ENCODE results near the gene CHTOP.
"Not testable (repeated sequence)": the region's sequence is repeated elsewhere in the genome, so short reads cannot be mapped to it uniquely, and the experiment has no call there.

Gene CHTOP

GRCh38 chr1:153659175-153659534 lies 25.3 kb downstream of the CHTOP start:
- no peak for DNase-seq (ENCODE audit: low read depth in 3 of 3)

DNA sequence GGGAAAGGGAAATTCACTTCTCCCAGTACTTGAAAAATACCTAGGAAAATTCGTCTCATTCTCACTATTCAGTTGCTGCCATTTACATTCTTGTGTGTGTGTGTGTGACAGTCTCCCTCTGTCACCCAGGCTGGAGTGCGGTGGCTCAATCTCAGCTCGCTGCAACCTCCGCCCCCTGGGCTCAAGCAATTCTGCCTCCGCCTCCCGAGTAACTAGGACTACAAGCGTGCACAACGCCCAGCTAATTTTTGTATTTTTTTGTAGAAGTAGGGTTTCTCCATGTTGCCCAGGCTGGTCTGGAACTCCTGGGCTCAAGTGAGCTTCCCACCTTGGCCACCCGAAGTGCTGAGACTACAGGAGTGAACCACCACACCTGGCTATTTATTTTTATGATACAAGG lies 25.8 kb downstream of the CHTOP start:
- no peak for DNase-seq (ENCODE audit: low read depth in 3 of 3)

DNA sequence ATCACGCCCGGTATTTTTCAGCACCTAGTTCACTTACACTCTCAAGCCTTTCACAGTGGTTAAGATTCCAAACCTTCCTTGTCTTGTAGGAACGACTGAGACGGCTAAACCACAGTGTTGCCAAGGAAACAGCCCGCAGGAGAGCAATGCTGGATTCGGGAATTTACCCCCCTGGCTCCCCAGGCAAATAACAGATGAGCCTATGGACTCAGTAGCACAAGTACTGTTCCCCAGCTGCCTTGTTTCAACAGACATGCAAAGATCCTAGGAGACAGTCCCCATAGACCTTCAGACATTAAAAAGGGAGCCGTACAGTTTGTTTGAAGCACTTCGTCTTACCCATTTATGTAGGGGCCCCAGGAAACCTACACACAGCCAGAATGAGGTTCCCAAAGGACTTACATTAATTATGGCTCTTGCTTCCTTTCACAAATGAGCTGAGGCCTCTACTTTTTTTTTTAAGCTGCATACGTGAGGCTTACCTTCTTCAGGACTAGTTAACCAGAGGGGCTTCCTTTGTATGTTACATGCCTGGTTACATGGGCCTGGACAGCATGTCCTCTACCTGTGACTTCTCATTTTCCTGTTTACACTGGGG lies 27.3 kb downstream of the CHTOP start:
- DNase-seq (ENCODE audit: low read depth in 3 of 3), result no peak

DNA sequence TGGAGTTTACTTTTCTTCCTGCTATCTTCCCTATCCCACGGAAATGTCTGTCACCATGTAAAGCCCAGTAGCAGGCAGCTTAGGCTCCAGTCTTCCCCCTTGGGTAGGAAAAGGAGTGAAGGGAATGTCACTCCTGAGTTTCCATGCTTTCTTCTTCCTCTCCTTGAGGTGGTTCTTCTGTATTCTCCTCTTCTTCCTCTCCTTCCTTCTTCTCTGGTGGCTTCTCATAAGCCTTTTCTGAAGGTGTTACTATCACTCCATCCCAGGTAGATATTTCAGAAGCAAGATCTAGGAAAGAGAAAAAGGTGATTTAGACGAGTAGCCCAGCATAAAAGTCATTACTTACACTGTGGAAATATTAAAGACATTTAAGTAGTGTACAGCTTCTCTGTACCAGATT lies 28.4 kb downstream of the CHTOP start:
- no peak for DNase-seq (ENCODE audit: low read depth in 3 of 3)

DNA sequence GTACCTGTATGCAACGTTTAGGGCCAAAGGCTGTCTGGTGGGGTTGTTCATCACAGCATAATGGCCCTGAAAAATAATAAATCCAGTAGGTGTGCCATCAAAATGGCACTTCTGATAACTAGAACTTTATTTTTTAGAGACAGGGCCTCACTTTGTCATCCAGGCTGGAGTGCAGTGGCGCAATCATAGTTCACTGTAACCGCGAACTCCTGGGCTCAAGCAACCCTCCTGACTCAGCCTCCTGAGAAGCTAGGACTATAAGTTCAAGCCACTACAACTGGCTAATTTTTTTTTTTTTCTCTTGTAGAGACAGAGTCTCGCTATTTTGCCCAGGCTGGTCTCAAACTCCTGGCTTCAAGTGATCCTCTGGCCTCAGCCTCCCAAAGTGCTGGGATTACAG lies 29.3 kb downstream of the CHTOP start:
- no peak for DNase-seq (ENCODE audit: low read depth in 3 of 3)

DNA sequence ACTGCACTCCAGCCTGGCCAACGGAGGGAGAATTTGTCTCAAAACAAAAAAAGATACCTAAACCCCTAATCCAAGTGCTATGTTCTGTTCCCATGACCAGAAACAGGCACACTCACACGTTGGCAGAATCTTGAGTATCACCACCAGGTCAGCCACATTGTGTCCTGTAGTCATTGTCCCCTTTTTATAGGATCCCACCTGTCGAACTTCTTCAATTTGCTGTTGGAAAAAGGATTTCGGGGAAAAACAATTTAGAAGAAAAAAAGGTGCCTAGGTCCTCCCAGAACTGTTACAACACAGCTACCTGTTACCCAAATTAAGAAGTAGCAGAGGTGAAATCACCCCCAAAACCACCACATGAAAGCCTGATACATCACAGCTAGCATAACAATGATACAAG lies 33.6 kb downstream of the CHTOP start:
- DNase-seq (ENCODE audit: low read depth in 3 of 3), result no peak

DNA sequence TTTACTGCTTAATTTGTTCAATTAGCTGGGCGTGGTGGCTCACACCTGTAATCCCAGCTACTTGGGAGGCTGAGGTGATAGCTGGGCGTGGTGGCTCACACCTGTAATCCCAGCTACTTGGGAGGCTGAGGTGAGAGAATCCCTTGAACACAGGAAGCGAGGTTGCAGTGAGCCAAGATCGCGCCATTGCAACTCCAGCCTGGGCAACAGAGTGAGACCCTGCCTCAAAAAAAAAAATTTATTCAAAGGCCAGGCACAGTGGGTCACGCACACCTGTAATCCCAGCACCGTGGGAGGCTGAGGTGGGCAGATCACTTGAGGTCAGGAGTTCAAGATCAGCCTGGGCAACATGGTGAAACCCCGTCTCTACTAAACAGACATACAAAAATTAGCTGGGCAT lies 34.8 kb downstream of the CHTOP start:
- DNase-seq (ENCODE audit: low read depth in 3 of 3), result not testable (repeated sequence)

DNA sequence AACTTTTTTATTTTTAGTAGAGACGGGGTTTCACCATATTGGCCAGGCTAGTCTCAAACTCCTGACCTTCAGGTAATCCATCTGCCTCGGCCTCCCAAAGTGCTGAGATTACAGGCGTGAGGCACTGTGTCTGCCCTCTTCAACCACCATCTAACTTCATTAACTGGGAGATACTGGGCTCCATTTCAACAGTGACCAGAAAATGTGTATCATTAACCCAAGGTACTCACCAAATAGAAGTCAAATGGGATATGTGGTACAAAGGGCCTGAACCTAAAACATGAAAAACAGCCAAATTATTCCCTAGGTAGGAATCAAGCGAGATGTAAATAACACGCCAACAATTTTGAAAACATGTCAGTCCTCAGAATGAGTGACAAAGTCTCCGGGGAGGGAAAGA lies 35.7 kb downstream of the CHTOP start:
- no peak for DNase-seq (ENCODE audit: low read depth in 3 of 3)

GRCh38 chr1:153670257-153670858 lies 36.5 kb downstream of the CHTOP start:
- DNase-seq (ENCODE audit: low read depth in 3 of 3), result peak in 1 of 3 donors; percentile 35

GRCh38 chr1:153670859-153671627 lies 37.2 kb downstream of the CHTOP start, which contains the start of gene ILF2:
ILF2 (minus strand) TSS chr1:153670993; CDS start chr1:153670922, 71 bp downstream.
- DNase-seq (ENCODE audit: low read depth in 3 of 3), result peak; percentile 85 to 96 (median 94)

- DNase-seq (ENCODE audit: low read depth in 3 of 3), result peak in 1 of 3 donors; percentile 43
These were observed 37.9 kb downstream of the CHTOP start for GRCh38 chr1:153671628-153672353.

DNA sequence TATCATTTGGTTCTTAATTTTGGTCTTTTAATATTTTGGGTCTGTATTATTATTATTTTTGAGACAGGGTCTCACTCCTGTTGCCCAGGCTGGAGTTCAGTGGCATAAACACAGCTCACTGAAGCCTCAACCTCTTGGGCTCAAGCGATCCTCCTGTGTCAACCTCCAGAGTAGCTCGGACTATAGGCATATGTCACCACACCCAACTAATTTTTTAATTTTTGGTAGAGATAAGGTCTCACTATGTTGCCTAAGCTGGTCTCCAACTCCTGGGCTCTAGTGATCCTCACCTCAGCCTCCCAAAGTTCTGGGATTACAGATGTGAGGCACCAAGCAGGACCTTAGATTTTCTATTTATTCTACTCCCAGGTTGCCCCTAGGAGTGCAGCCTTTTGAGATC lies 39.6 kb downstream of the CHTOP start:
- DNase-seq (ENCODE audit: low read depth in 3 of 3), result no peak

DNA sequence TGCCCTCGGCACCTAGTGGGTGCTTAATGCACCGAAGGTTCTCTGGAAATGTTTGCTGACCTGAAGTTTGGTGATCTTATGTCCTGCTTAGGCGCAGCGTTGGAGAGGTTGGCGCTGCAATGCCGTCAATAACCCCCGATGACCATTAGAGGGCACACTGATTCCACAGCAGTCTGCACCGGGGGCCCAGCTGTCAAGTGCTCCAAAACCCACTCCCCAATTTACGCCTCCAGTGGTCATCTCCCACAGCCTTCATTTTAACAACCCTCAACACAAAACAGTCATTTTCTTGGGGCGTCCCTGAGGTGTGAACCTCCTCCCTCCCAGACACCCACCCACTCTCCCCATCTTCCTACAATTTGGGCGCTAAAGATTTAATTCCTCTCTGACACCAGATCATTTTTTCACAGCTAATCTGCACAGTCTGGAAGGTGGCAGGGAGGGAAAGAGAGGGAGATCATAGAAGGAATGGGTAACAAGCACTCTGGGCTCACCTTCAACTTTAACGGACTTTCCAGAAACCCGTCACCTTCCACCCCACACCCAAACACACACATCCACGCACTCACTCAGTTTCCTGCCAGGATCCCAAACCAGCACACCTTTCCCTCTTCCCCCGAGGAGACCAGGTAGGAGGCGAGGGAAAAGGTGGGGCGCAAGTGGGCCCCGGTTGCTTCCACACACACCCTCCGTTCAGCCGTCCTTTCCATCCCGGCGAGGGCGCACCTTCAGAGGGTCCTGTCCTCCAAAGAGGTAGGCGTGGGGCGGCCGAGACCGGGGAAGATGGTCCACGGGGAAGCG lies 44.1 kb downstream of the CHTOP start:
- peak in 1 of 3 donors; percentile 33 for DNase-seq (ENCODE audit: low read depth in 3 of 3)

- DNase-seq (ENCODE audit: low read depth in 3 of 3), result no peak
These were observed 44.9 kb downstream of the CHTOP start, which contains the start of gene NPR1 for GRCh38 chr1:153678519-153679336. NPR1 (plus strand) TSS chr1:153678688; CDS start chr1:153679109, 421 bp downstream.

GRCh38 chr1:153679337-153680119 lies 45.7 kb downstream of the CHTOP start:
- no peak for DNase-seq (ENCODE audit: low read depth in 3 of 3)

GRCh38 chr1:153680120-153680403 lies 46.2 kb downstream of the CHTOP start:
- no peak for DNase-seq (ENCODE audit: low read depth in 3 of 3)

- DNase-seq (ENCODE audit: low read depth in 3 of 3), result no peak
These were observed 48.9 kb downstream of the CHTOP start for GRCh38 chr1:153682730-153683129.

DNA sequence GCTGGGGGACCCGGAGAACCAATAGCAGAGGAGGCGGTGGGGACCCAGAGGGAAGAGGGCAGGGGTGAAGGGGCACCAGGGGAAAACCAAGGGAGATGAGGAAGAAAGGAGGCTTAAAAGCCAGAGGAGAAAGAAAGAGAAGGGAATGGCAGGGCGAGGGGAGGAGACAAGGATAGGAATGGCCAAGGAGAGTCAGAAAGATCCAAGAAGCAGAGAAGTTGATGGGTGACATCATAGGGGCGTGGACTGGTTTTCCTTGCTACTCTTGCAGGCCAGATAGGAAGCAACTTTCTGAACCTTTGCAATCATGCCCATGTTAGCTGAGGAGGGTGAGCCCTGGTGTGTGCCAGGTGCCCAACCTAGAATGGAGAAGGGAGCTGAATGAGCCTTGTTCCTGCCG lies 50.0 kb downstream of the CHTOP start:
- no peak for DNase-seq (ENCODE audit: low read depth in 3 of 3)

DNA sequence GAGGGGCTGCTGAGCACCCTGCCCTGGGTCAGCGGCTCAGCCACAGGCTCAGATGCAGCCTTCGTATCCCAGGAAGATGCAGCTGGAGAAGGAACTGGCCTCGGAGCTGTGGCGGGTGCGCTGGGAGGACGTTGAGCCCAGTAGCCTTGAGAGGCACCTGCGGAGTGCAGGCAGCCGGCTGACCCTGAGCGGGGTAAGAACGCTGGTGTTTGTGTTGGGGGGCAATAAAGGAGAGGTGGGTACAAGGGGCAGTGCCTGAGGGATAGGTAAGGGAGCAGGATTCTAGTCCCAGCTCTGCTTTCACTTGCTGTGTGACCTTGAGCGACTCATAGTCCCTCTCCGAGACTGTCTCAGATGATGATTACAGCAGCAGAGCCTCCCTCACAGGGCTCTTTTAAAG lies 51.0 kb downstream of the CHTOP start:
- no peak for DNase-seq (ENCODE audit: low read depth in 3 of 3)

Data from stimulated activated CD4-positive, alpha-beta T cell treated with anti-CD3 and anti-CD28 coated beads, TNF-alpha, amount 100 ng/mL, for 48 hours (primary cell).